OCI-LY1 (cell line): ENCODE results near the gene AP4S1.

Source experiments
- H2AFZ ChIP-seq: fragments of 200-600 bp; sonication (generic), shearing (Covaris generic); 2 replicates; pipeline ENCODE4 v1.6.0; 2014; ENCODE audit warnings: antibody characterized with exemption, mild to moderate bottlenecking, low read length
- H3F3A ChIP-seq: fragments of 200-600 bp; sonication (generic), shearing (Covaris generic); 2 replicates; pipeline ENCODE4 v1.6.0; 2014; ENCODE audit warnings: mild to moderate bottlenecking, antibody characterized with exemption, low read length, moderate library complexity; ENCODE audit not compliant: insufficient read depth
- H3K27ac ChIP-seq: fragments of 200-600 bp; sonication (generic); 2 replicates; pipeline ENCODE4 v1.5.1; 2014; ENCODE audit warnings: low read length, mixed run types, mild to moderate bottlenecking, low read depth; ENCODE audit not compliant: poor library complexity, severe bottlenecking
- H3K27me3 ChIP-seq: fragments of 200-600 bp; sonication (generic); 2 replicates; pipeline ENCODE4 v1.6.0; 2014; ENCODE audit warnings: antibody characterized with exemption, mild to moderate bottlenecking, low read length, moderate library complexity; ENCODE audit not compliant: insufficient read depth
- H3K36me3 ChIP-seq: fragments of 200-600 bp; sonication (generic); 2 replicates; pipeline ENCODE4 v1.6.1; 2014; ENCODE audit warnings: mild to moderate bottlenecking, antibody characterized with exemption, low read length, moderate library complexity, mixed read lengths; ENCODE audit not compliant: insufficient read depth
- H3K4me1 ChIP-seq: fragments of 200-600 bp; sonication (generic); 2 replicates; pipeline ENCODE4 v1.5.1; 2014; ENCODE audit warnings: mild to moderate bottlenecking, low read length, moderate library complexity; ENCODE audit not compliant: insufficient read depth, severe bottlenecking
- H3K4me2 ChIP-seq: fragments of 200-600 bp; sonication (generic), shearing (Covaris generic); 2 replicates; pipeline ENCODE4 v1.6.1; 2014; ENCODE audit warnings: low read length
- H3K4me3 ChIP-seq: fragments of 200-600 bp; sonication (generic); 2 replicates; pipeline ENCODE4 v1.5.1; 2014; ENCODE audit warnings: low read length, low read depth, mild to moderate bottlenecking, mixed read lengths; ENCODE audit not compliant: poor library complexity, severe bottlenecking
- H3K79me2 ChIP-seq: fragments of 200-600 bp; shearing (Covaris generic); 2 replicates; pipeline ENCODE4 v1.6.1; 2016; ENCODE audit warnings: mixed run types, low read length, mixed read lengths; ENCODE audit not compliant: insufficient read depth
- H3K9ac ChIP-seq: fragments of 200-600 bp; sonication (generic), shearing (Covaris generic); 2 replicates; pipeline ENCODE4 v1.6.1; 2014; ENCODE audit warnings: mild to moderate bottlenecking, low read length, mixed read lengths
- H3K9me2 ChIP-seq: fragments of 200-600 bp; sonication (generic), shearing (Covaris generic); 2 replicates; pipeline ENCODE4 v1.6.1; 2014; ENCODE audit warnings: low read depth, mild to moderate bottlenecking, low read length, mixed read lengths
- H3K9me3 ChIP-seq: fragments of 200-600 bp; shearing (Covaris generic); 2 replicates; pipeline ENCODE4 v1.6.1; 2014; ENCODE audit warnings: low read length, mixed read lengths
- H4K20me1 ChIP-seq: fragments of 200-600 bp; sonication (generic), shearing (Covaris generic); 2 replicates; pipeline ENCODE4 v1.6.0; 2016; ENCODE audit warnings: mild to moderate bottlenecking, low read length; ENCODE audit not compliant: insufficient read depth
- EZH2 ChIP-seq: fragments of 200-600 bp; sonication (generic), shearing (Covaris generic); IDR thresholded peaks from 2 replicates; pipeline ENCODE4 v1.8.0; 2017; ENCODE audit warnings: borderline replicate concordance, mixed run types, mild to moderate bottlenecking, antibody characterized with exemption, low read length, moderate library complexity, mixed read lengths
- TF ChIP-seq, protein P1 (sequence below): fragments of 200-600 bp; sonication (generic), shearing (Covaris generic); IDR thresholded peaks from 2 replicates; pipeline ENCODE4 v1.5.1; 2017; ENCODE audit warnings: mild to moderate bottlenecking, antibody characterized with exemption, low read length, moderate library complexity, mixed read lengths

The AP4S1 gene

DNA sequence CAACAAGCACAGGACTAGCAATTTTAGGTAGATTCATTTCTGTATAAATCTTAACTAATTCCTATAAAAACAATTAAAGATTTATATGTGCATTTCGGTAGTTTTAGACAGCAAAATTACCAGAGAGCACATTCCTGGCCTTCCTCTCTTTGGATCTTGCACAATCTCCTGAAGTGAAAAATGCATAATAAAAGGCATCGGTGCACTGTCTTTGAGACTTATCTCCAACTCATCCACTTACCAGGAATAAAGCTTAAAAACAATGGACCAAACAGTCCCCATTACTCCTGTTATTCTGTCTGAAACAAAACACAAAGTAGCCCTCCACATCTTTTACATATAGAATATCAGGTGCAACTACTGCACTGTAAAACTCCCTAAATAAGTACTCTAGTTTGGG lies 112.9 kb downstream of the AP4S1 start:
- no peak overlapping the region for H3K27ac ChIP-seq

DNA sequence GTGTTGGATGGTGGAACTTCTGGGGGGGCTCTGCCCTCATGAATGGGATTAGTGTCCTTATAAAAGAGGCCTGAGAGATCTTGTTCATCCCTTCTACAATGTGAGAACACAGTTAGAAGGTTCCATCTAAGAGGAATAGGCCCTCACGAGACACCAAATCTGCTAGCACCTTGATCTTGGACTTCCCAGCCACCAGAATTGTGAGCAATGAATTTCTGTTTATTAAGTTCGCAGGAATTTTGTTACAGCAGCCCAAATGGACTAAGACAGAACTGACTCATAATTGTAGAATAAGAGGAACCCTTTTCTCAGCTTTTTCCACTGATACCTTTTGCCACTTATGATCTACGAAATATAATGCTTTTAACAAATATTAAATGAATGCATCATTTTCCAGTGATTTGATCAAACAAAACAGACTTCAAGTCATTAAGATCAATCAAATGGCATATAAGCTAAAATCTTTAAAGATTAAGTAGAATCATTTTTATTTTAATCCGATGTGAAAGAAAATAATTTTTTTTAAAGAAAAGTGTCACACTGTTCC lies 113.9 kb downstream of the AP4S1 start:
- TF ChIP-seq EZH2: no peak
- TF ChIP-seq, protein P1, sequence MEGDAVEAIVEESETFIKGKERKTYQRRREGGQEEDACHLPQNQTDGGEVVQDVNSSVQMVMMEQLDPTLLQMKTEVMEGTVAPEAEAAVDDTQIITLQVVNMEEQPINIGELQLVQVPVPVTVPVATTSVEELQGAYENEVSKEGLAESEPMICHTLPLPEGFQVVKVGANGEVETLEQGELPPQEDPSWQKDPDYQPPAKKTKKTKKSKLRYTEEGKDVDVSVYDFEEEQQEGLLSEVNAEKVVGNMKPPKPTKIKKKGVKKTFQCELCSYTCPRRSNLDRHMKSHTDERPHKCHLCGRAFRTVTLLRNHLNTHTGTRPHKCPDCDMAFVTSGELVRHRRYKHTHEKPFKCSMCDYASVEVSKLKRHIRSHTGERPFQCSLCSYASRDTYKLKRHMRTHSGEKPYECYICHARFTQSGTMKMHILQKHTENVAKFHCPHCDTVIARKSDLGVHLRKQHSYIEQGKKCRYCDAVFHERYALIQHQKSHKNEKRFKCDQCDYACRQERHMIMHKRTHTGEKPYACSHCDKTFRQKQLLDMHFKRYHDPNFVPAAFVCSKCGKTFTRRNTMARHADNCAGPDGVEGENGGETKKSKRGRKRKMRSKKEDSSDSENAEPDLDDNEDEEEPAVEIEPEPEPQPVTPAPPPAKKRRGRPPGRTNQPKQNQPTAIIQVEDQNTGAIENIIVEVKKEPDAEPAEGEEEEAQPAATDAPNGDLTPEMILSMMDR: no peak
- Histone ChIP-seq H3K4me2 (no peak overlapping the region), H3K27me3 (no peaks in the 10 kb centered on the region), H2AFZ (no peak overlapping the region), H3F3A (no peaks in the 10 kb centered on the region), H3K36me3 (peaks cover 83% of the 10 kb centered on the region), H4K20me1 (no peaks in the 10 kb centered on the region), H3K27ac (no peak overlapping the region), H3K9me3 (no peaks in the 10 kb centered on the region), H3K9me2 (no peaks in the 10 kb centered on the region), H3K79me2 (no peaks in the 10 kb centered on the region), H3K4me3 (no peak overlapping the region), H3K9ac (no peak overlapping the region), H3K4me1 (no peaks in the 10 kb centered on the region)

More for the DNA sequence above, 112.9 kb downstream of the AP4S1 start:
- H3F3A ChIP-seq: no peaks in the 10 kb centered on the region
- H4K20me1 ChIP-seq: no peaks in the 10 kb centered on the region
- no peaks in the 10 kb centered on the region for H3K4me1 ChIP-seq
- no peak overlapping the region for H2AFZ ChIP-seq
- no peak overlapping the region for H3K4me3 ChIP-seq
- H3K9me2 ChIP-seq: no peaks in the 10 kb centered on the region
- H3K36me3 ChIP-seq: peaks cover 83% of the 10 kb centered on the region
- H3K27me3 ChIP-seq: no peaks in the 10 kb centered on the region
- TF ChIP-seq EZH2: no peak
- TF ChIP-seq, protein P1: no peak
- no peaks in the 10 kb centered on the region for H3K79me2 ChIP-seq
- no peak overlapping the region for H3K9ac ChIP-seq
- H3K4me2 ChIP-seq: no peak overlapping the region
- no peaks in the 10 kb centered on the region for H3K9me3 ChIP-seq

DNA sequence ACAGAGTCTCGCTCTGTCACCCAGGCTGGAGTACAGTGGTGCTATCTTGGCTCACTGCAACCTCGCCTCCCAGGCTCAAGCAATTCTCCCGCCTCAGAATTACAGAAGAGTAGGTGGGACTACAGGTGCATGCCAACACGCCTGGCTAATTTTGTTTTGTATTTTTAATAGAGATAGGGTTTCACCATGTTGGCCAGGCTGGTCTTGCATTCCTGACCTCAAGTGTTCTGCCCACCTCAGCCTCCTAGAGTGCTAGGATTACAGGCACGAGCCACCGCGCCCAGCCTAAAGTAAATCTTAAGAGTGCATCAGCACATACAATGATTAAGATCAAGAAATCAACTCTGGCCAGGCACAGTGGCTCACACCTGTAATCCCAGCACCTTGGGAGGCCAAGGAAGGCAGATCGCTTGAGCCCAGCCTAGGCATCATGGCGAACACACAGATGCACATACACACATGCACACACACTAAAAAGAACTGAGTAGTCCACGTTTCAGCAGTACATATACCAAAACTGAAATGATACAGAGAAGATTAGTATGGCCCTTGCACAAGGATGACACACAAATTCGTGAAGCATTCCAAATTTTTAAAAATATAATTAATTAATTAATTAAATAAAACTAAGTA lies 117.1 kb downstream of the AP4S1 start:
- Histone ChIP-seq H3K9me3 (no peaks in the 10 kb centered on the region), H3K4me2 (no peak overlapping the region), H3F3A (no peaks in the 10 kb centered on the region), H2AFZ (no peak overlapping the region), H3K79me2 (no peaks in the 10 kb centered on the region), H3K4me3 (no peak overlapping the region), H3K9me2 (no peaks in the 10 kb centered on the region), H3K27ac (no peak overlapping the region), H3K9ac (no peak overlapping the region), H3K4me1 (no peaks in the 10 kb centered on the region), H4K20me1 (no peaks in the 10 kb centered on the region), H3K27me3 (no peaks in the 10 kb centered on the region), H3K36me3 (peaks cover 87% of the 10 kb centered on the region)
- TF ChIP-seq EZH2: no peak
- TF ChIP-seq, protein P1: no peak
